Nephron progenitor cell (in vitro differentiated cells): ENCODE measurements around the gene ARHGAP26.

Experiments
- DNase-seq: peaks from one replicate; pipeline ENCODE4 v3.0.0; 2021
- H3K27ac Mint-ChIP-seq: 2 replicates; pipeline ENCODE4 v1.8.0; 2021; ENCODE audit warnings: mild to moderate bottlenecking, moderate library complexity, mixed read lengths
- H3K27me3 Mint-ChIP-seq: 2 replicates; pipeline ENCODE4 v1.8.0; 2021; ENCODE audit warnings: mild to moderate bottlenecking, low read depth, mixed read lengths; ENCODE audit not compliant: poor library complexity
- H3K36me3 Mint-ChIP-seq: 2 replicates; pipeline ENCODE4 v1.8.0; 2021; ENCODE audit warnings: low read depth, mixed read lengths
- H3K4me1 Mint-ChIP-seq: 2 replicates; pipeline ENCODE4 v1.8.0; 2021; ENCODE audit warnings: mixed read lengths
- H3K4me3 Mint-ChIP-seq: 2 replicates; pipeline ENCODE4 v1.8.0; 2021; ENCODE audit warnings: mild to moderate bottlenecking, moderate library complexity, mixed read lengths
- H3K9me3 Mint-ChIP-seq: 2 replicates; pipeline ENCODE4 v1.8.0; 2021; ENCODE audit warnings: mild to moderate bottlenecking, moderate library complexity, mixed read lengths
- TF ChIP-seq, protein P1 (sequence below): fragments of 200-600 bp; sonication (generic); IDR thresholded peaks from 2 replicates; pipeline ENCODE4 v1.5.0; 2021; ENCODE audit warnings: antibody characterized with exemption

The ARHGAP26 gene

DNA sequence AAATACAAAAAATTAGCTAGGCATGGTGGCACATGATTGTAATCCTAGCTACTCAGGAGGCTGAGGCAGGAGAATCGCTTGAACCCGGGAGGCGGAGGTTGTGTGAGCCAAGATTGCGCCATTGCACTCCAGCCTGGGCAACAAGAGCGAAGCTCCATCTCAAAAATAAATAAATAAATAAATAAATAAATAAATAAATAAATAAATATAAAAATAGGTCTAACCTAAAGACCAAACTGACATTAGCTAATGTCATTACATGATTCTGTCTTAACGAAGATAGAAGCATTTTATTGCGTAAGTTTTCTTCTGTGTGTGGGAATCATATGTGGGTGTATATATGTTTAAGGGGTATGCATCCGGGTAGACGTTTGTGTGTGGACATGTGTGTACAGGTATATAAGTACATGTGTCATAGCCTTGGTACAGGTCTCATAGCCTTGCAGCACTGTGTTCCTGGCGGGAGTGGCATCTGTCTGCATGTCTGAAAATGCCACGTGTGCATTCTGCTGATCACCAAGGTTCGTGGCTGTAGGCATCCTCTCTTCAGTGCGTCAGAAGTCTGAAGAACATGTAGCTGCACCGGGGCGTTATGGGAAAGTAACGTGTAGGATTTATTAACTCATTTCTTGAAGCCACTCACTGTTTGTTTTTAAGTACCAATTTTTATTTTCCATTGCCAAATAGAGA is 335.2 kb downstream of the ARHGAP26 start:
- TF ChIP-seq, protein P1, sequence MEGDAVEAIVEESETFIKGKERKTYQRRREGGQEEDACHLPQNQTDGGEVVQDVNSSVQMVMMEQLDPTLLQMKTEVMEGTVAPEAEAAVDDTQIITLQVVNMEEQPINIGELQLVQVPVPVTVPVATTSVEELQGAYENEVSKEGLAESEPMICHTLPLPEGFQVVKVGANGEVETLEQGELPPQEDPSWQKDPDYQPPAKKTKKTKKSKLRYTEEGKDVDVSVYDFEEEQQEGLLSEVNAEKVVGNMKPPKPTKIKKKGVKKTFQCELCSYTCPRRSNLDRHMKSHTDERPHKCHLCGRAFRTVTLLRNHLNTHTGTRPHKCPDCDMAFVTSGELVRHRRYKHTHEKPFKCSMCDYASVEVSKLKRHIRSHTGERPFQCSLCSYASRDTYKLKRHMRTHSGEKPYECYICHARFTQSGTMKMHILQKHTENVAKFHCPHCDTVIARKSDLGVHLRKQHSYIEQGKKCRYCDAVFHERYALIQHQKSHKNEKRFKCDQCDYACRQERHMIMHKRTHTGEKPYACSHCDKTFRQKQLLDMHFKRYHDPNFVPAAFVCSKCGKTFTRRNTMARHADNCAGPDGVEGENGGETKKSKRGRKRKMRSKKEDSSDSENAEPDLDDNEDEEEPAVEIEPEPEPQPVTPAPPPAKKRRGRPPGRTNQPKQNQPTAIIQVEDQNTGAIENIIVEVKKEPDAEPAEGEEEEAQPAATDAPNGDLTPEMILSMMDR, result no peak
- Mint-ChIP-seq H3K36me3 (no peaks in the 10 kb centered on the region), H3K9me3 (no peaks in the 10 kb centered on the region), H3K4me3 (no peak overlapping the region), H3K4me1 (peaks cover 17% of the 10 kb centered on the region), H3K27ac (no peak overlapping the region), H3K27me3 (peaks cover 3% of the 10 kb centered on the region)
- DNase-seq, result no peak

DNA sequence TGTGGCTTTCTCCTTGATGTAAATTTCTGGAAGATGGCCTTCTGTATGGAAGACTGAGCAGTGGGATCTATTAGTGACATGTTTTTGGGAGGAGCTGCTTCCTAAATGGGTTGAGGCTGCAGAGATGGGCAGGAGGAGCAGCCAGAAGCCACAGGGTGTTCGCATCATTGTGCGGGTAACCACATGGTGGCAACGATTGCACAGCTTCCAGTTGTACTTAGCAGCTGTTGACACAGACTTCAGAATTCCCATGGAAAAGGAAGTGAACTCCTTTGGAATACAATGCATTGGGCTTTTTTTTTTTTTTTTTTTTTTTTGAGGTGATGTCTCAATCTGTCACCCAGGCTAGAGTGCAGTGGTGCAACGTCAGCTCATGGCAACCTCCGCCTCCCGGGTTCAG is 336.0 kb downstream of the ARHGAP26 start:
- Mint-ChIP-seq H3K27me3 (peaks cover 3% of the 10 kb centered on the region), H3K4me3 (no peak overlapping the region), H3K4me1 (peaks cover 17% of the 10 kb centered on the region), H3K9me3 (no peaks in the 10 kb centered on the region), H3K36me3 (no peaks in the 10 kb centered on the region), H3K27ac (no peak overlapping the region)
- TF ChIP-seq, protein P1, result no peak
- DNase-seq, result no peak

DNA sequence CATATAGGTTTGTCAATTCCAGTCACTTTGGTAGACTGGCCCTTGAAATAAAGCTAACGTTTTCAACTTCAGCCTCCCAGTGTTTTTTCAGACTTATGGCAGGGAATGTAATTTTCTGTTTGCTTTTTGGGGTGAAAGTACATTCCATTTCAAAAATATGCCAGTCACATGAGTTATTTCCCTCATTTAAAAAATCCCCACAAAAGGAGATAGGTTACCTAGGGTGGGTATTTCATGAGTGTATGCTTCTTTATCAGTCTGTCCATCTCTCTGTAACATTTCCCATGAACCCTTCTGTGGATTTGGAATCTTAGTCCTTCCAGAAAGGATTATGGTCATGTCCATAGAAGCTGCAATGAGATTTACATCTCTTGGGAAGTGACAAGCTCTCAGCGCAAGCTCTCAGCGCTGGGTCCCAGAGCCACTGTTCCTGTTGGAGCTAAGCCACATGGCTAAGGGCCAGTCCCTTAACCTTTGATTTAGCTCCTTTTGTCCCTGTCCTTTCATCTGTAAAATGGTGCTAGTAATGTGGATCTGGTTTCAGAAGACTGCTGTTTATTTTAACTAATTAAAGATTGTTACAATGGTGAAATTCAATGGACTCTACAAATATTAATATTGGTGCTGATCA is 338.4 kb downstream of the ARHGAP26 start:
- Mint-ChIP-seq H3K4me1 (no peaks in the 10 kb centered on the region), H3K9me3 (no peaks in the 10 kb centered on the region), H3K27ac (no peak overlapping the region), H3K4me3 (no peak overlapping the region), H3K27me3 (no peaks in the 10 kb centered on the region), H3K36me3 (no peaks in the 10 kb centered on the region)
- DNase-seq, result no peak
- TF ChIP-seq, protein P1, result no peak

DNA sequence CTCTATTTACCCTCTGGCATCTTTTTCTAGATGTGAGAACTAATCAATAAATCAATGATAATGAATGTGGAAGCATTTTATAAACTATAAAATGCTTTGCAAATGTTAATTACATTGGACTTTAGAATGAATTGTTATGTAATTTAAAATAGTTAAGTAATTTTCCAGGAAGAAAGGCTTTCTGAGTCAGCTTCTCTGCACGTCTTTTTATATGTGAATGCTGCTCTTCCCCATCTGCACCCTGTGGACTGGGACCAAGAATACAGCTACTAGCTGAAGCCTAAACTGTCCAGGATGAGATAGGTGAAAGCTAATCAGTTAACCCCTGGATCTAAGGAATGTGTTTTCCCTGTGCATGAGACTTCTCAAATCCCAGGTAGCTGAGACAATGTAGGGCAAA is 340.4 kb downstream of the ARHGAP26 start:
- Mint-ChIP-seq H3K4me3 (no peak overlapping the region), H3K27ac (no peak overlapping the region), H3K27me3 (peaks cover 4% of the 10 kb centered on the region), H3K4me1 (no peaks in the 10 kb centered on the region), H3K9me3 (no peaks in the 10 kb centered on the region), H3K36me3 (no peaks in the 10 kb centered on the region)
- DNase-seq, result no peak
- TF ChIP-seq, protein P1, result no peak

DNA sequence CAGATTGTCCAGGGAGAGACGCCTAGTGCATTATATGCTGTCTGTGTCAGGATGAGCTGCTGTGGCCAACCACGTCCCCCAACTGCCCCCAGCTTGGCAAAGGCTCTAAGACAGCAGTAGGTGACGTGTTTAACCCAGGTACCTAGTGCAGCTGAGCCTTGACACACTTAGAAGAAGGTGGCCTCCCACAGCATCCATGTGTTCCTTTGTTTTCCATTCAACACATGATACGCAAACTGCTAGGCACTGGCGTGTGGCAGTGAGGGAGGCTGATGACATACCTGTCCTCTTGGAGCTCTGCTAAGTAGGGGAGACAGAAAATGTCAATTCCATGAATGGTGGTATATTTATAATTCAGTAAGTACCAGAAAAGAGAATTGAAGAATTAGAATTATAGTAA is 341.6 kb downstream of the ARHGAP26 start:
- DNase-seq, result no peak
- H3K27me3 Mint-ChIP-seq, result peaks cover 4% of the 10 kb centered on the region
- no peak overlapping the region for H3K27ac Mint-ChIP-seq
- no peaks in the 10 kb centered on the region for H3K36me3 Mint-ChIP-seq
- H3K4me1 Mint-ChIP-seq, result peaks cover 4% of the 10 kb centered on the region
- TF ChIP-seq, protein P1, result no peak
- no peaks in the 10 kb centered on the region for H3K9me3 Mint-ChIP-seq
- H3K4me3 Mint-ChIP-seq, result no peak overlapping the region

DNA sequence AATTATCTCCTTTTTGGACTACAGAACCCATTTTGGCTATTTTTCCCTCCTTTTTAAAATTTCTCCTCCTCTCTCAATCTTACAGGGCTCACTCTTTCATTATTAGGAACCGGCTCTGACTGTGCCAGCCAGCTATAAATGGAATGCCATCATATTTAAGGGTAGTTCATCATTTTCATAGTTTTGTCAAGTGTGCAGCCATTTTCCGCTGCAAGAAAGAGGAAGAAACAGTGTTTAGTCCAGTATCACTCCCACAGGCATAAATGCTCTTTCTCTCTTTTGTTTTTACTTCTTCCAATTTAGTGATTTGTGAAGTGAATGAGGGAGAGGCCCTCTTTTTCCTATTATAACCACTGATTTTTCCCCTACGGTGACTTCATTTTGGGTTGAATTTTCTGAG is 343.3 kb downstream of the ARHGAP26 start:
- Mint-ChIP-seq H3K4me3 (no peak overlapping the region), H3K4me1 (peaks cover 16% of the 10 kb centered on the region), H3K27ac (peak overlapping the region; percentile 49), H3K36me3 (no peaks in the 10 kb centered on the region), H3K9me3 (no peaks in the 10 kb centered on the region), H3K27me3 (peaks cover 4% of the 10 kb centered on the region)
- TF ChIP-seq, protein P1, result no peak
- DNase-seq, result no peak
